HepG2 (cell line): Measurements from ENCODE around the gene KHNYN. TPM values are rescaled to one million over a fixed set of nuclear protein-coding genes. Genes with fewer than 3 reads are reported as not detected.

Experiments used
- FOSL2 ChIP-seq: sonication (generic); formaldehyde crosslinking; IDR thresholded peaks from 2 replicates; pipeline ENCODE4 v1.4.0; 2020; ENCODE audit warnings: missing genetic modification reagents
- HNF1B ChIP-seq: sonication (generic); formaldehyde crosslinking; IDR thresholded peaks from 2 replicates; pipeline ENCODE4 v1.5.1; 2020; ENCODE audit warnings: mild to moderate bottlenecking, moderate library complexity, missing genetic modification reagents
- KIAA2018 ChIP-seq: sonication (generic); formaldehyde crosslinking; IDR thresholded peaks from 2 replicates; pipeline ENCODE4 v1.5.0; 2020; ENCODE audit warnings: mild to moderate bottlenecking, missing genetic modification reagents, borderline replicate concordance
- NCOA2 ChIP-seq: sonication (generic); formaldehyde crosslinking; IDR thresholded peaks from 2 replicates; pipeline ENCODE4 v1.8.0; 2022; ENCODE audit warnings: inconsistent platforms
- REL ChIP-seq: sonication (generic); formaldehyde crosslinking; conservative IDR thresholded peaks from 2 replicates; pipeline ENCODE4 v1.8.0; 2022; ENCODE audit warnings: mild to moderate bottlenecking, missing genetic modification reagents, moderate library complexity
- TGIF2 ChIP-seq: IDR thresholded peaks from 2 replicates; pipeline ENCODE4 v1.6.1; 2016; ENCODE audit warnings: control low read depth, missing compliant biosample characterization
- YEATS2 ChIP-seq: sonication (generic); formaldehyde crosslinking; IDR thresholded peaks from 2 replicates; pipeline ENCODE4 v1.4.0; 2020; ENCODE audit warnings: missing genetic modification reagents, borderline replicate concordance
- YEATS4 ChIP-seq: sonication (generic); formaldehyde crosslinking; IDR thresholded peaks from 2 replicates; pipeline ENCODE4 v1.4.0; 2020; ENCODE audit warnings: missing genetic modification reagents, borderline replicate concordance
- ZNF407 ChIP-seq: sonication (generic); formaldehyde crosslinking; IDR thresholded peaks from one replicate; pipeline ENCODE4 v1.5.1; 2020; ENCODE audit warnings: mild to moderate bottlenecking, missing genetic modification reagents; ENCODE audit errors: not compliant biosample characterization
- polyA plus RNA-seq, 8 experiments: library from polyadenylated mRNA; depleted of rRNA in 3 of 8; stranded (reverse) in 7 of 8; unstranded in 1 of 8; fragments of >200 nt; fragmentation: Illumina TruSeq in 4 of 8; extraction: Trizol in 4 of 8; gene quantifications; 2 replicates each; pipeline versions ENCODE4 v1.2.1 to v1.2.3, GENCODE V29; 2011 to 2016; ENCODE audit warnings: low read depth in 4 of 8, missing spikeins in 1 of 8, mixed read lengths in 1 of 8; ENCODE audit not compliant: insufficient read depth in 1 of 8
- total RNA-seq, 5 experiments: library from RNA; depleted of rRNA; stranded (reverse); fragments of >200 nt; fragmentation: Illumina TruSeq; extraction: Trizol; gene quantifications; 2 replicates each; pipeline ENCODE4 v1.2.3, GENCODE V29; 2016; ENCODE audit warnings: low read depth in 1 of 5

The KHNYN gene
- total and polyA plus RNA-seq, 2 of the 13 experiments (the other 11 are each of a cell fraction or from before 2014, with no cell fraction given): 52.8 to 75.7 TPM

GRCh38 chr14:24442240-24443052 is 12.7 kb downstream of the KHNYN start, which contains the start of gene SDR39U1 (continued):
- TF ChIP-seq REL (CRISPR knock-in tag): no peak
- no peak; the same call in 1 of the 2 replicates for TF ChIP-seq NCOA2 (CRISPR knock-in tag)
- peak; percentile 98 for TF ChIP-seq YEATS4 (CRISPR knock-in tag)
- TF ChIP-seq HNF1B (CRISPR knock-in tag): peak; percentile 97
- TF ChIP-seq FOSL2 (CRISPR knock-in tag): peak; percentile 48
- peak; percentile 85 for TF ChIP-seq ZNF407
- peak; percentile 77; the same call in 1 of the 2 replicates for TF ChIP-seq TGIF2 (CRISPR knock-in tag)
- TF ChIP-seq YEATS2 (CRISPR knock-in tag): peak; percentile 97
- TF ChIP-seq KIAA2018 (CRISPR knock-in tag): no peak
